ENCODE measurements around the gene ELAVL1.

Gene ELAVL1

DNA sequence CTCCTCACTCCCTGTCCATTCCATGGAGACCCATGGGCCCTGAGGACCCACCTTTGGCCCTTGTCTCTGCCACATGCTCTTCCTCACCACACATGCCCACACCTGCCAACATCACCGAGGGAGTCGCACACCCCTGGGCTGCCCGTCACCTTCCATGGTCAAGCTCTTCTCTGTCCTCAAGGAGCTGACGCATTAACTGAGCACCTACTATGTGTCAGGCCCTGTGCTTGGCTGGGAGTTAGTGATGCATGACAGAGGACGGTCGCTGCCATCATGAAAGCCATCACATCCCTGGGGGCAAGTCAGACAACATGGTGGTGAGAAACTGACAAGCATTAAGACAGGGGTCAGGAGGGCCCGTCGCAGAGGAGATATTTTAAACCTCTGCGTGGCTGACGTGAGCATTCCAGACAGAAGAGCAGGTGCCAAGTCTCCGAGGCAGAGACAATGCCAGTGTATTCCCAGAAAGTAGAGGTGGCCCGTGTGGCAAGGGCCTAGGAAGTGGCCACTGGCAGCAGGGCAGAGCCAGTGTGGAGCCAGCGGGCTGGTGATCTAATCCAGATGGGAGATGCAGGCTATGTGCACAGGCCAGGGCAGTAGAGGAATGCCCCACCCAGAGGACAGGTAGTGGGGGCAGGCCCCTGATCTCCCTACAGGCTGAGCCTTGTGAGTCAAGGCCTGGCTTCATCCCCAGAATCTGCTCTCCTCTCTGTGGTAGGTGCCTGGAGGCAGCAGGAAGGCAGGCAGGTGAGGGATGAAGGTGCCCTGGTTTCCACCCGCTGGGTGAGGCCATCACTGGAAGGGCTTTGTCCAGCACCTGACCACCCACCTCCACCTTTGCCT lies 21.2 kb downstream of the ELAVL1 start:
- DNase-seq: no peak

GRCh38 chr19:7983286-7983950 lies 22.0 kb downstream of the ELAVL1 start:
- no peak for DNase-seq

DNA sequence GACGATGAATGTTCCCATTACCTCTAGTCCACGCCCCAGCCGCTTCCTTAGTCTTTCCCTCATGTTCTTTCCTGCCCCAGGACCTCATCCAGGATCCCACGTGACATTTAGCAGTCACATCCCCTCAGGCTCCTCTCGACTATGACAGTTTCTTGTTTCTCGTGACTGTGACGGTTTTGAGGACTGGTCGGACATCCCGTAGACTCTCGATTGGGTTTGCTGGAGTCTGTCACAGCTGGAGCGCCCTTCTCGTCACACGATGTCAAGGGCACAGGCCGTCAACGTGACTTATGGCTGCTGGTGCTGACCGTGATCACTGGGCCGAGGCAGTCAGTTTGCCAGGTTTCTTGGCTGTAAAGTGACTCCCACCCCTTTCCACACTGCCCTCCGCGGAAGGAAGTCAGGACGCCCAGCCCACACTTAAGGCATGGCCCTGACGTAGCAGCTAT lies 22.8 kb downstream of the ELAVL1 start:
- no peak for DNase-seq

- DNase-seq: no peak
Observed at GRCh38 chr19:7982103-7982502, 23.3 kb downstream of the ELAVL1 start.

DNA sequence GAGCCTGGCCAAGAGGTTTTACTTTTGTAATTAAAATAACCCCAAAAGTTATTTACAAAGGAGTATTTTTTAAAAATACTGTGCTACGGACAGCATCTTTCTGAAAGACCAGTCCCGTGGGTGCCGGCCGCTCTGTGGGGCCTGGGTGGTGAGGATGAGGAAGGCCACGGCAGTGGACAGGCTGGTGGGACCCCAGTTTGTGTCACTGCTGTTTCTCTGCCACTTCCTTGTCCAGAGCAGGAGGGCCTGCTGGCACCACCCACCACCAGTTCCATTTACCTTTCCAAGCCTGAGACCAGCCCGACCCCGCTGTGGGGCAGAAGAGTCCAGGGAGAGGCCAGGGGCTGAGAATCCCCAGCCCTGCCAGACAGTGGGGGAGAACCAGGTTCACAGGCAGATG lies 23.8 kb downstream of the ELAVL1 start:
- no peak for DNase-seq

- DNase-seq: no peak
Observed at GRCh38 chr19:7981199-7981598, 24.2 kb downstream of the ELAVL1 start.

- no peak for DNase-seq
Observed at GRCh38 chr19:7980635-7981121, 24.8 kb downstream of the ELAVL1 start.

DNA sequence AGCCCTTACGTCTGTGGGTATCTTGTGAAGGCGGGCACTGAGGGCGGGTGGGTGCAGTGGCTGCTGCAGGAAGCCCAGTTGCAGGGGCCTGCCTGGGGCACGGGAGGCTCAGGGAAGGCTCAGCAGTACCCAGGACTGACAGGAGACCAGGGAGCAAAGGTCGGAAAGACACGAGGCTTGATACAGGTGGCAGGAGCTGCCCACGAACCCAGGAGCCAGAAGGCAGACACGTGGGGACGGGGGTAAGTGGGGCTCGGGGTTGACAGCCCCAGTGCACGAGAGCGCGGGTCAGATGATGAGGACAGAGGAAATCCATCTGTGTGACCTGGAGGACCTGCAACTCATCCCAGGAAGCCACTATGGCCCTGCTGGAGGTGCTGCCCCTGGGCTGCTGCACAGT lies 25.3 kb downstream of the ELAVL1 start:
- DNase-seq: no peak

- no peak for DNase-seq
Observed at GRCh38 chr19:7979559-7979958, 25.9 kb downstream of the ELAVL1 start.

GRCh38 chr19:7979011-7979410 lies 26.4 kb downstream of the ELAVL1 start:
- no peak for DNase-seq

DNA sequence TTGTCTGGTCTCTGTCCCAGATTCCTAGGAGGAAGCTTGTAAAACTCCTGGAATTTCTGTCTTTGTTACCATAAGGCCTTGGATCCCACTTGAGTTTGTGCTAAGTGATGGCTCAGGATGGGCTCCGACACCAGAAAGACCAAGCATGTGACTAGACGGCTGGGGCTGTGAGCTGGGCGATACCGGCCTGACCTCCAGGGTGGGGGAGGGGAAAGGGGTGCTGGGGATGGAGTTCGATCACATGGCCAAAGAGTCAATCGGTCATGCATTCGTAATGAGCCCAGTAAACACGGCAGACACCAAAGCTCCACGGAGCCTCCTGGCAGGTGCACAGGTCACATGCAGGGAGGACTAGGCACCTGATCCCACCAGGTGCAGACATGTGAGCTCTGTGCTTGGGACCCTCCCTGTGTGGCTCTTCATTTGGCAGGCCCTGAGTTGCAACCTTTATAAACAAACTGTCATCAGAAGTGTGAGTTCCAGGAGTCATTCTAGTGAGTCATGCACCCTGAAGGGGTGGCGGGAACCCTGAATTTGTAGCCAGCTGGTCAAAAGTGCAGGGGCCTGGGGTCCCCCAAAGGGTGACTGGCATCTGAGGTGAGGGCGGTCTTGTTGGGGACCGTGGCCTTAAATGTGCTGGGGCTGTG lies 27.1 kb downstream of the ELAVL1 start:
- DNase-seq: no peak

- no peak for DNase-seq
Observed at GRCh38 chr19:7977723-7978040, 27.8 kb downstream of the ELAVL1 start.

- DNase-seq: no peak
Observed at GRCh38 chr19:7977021-7977722, 28.3 kb downstream of the ELAVL1 start.

GRCh38 chr19:7976461-7976860 lies 29.0 kb downstream of the ELAVL1 start:
- no peak for DNase-seq

DNA sequence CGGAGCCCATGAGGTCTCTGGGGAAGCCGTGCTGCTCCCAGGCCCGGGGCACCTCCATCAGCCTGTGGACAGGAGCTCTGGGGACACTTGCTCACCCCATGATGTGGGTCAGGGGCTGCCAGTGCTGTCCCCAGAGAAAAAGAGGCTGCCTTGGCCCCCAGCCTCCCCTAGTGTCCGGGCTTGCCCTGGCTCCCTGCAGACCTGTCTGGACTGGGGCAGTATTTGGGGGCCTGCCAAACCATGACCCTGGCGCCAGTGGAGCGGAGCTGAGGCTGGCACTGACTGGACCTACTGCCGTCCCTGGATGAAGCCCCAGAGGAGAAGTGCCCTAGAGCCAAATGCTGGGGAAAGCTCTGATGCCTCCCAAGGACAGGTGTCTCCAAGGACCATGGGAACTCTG lies 30.4 kb downstream of the ELAVL1 start:
- no peak for DNase-seq

- no peak for DNase-seq
Observed at GRCh38 chr19:7973883-7974282, 31.6 kb downstream of the ELAVL1 start.

- DNase-seq: no peak
Observed at GRCh38 chr19:7971553-7972520, 33.6 kb downstream of the ELAVL1 start.

- no peak for DNase-seq
Observed at GRCh38 chr19:7970716-7971448, 34.6 kb downstream of the ELAVL1 start.

GRCh38 chr19:7969555-7969939 lies 35.9 kb downstream of the ELAVL1 start:
- DNase-seq: no peak

DNA sequence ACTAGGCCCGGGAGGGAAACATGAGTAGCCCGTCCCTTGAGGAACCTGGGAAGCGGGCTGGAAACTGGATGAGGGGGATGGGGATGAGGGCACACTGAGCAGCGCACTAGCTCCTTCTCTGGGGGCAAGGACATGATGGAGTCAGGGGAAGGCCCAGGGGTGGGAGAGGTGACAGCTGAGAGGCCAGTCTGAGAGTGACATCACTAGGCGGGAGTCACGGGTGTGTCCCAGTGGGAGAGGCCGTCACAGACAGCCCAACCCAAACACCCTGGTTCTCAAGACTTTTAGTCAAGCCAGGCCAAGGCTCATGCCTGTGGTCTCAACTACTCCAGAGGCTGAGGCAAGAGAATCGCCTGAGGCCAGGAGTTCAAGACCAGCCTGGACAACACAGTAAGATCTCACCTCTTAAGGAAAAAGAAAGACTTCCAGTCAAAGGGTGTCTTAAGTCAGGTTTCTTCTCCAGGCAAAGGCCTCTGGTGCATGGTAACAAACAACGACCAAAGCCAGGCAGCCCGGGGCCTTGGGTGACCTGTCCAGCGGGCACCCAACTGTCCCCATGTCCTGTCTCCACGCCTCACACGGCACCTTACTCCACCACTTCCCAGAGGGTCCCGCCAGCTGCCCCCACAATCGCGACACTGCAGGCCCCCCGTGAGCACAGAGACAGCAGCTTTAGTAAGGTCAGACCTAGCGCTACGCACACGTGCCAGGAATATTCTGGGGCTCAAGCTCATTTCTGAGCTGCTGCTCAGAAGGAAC lies 36.5 kb downstream of the ELAVL1 start:
- no peak for DNase-seq

Measured in CD4-positive, alpha-beta T cell treated with Interferon gamma for 1 hour (primary cell).